K562 treated with DMSO at 1 percent for 24 hours (cell line): ENCODE data around the gene CAPN11. TPM values are rescaled to one million over a fixed set of nuclear protein-coding genes. Genes with fewer than 3 reads are reported as not detected.

Experiments used
- total RNA-seq: library from RNA; unstranded; fragments of 300-600 nt; gene quantifications from 2 replicates; pipeline ENCODE4 v1.2.3, GENCODE V29; 2022; ENCODE audit warnings: low read depth; ENCODE audit not compliant: insufficient read depth

The CAPN11 gene
- not detected in 2 replicates for total RNA-seq

DNA sequence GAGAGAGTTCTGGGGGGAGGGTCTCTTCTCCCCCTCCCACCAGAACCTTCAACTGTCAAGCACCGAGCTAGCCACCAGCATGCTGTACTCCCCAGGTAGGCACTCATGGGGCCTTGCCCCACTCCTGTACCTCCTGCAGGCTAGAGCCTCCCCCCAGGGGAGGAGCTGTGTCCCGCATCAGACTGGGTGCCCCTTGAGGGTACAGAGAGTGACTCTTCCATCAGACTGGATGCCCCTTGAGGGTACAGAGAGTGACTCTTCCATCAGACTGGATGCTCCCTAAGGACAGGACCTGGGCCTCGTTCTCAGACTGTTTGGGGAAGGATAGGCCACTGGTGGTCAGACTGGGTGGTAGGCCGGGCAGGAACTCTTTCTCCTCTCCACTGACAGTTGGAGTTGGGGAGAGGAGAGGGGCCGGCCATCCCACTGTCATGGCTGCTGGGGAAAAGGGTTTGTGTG, at the start of gene CAPN11:
TSS of gene CAPN11 (plus strand) at position 51 of the 459 bp plus-strand sequence. CDS start at position 80, 29 bp downstream.

DNA sequence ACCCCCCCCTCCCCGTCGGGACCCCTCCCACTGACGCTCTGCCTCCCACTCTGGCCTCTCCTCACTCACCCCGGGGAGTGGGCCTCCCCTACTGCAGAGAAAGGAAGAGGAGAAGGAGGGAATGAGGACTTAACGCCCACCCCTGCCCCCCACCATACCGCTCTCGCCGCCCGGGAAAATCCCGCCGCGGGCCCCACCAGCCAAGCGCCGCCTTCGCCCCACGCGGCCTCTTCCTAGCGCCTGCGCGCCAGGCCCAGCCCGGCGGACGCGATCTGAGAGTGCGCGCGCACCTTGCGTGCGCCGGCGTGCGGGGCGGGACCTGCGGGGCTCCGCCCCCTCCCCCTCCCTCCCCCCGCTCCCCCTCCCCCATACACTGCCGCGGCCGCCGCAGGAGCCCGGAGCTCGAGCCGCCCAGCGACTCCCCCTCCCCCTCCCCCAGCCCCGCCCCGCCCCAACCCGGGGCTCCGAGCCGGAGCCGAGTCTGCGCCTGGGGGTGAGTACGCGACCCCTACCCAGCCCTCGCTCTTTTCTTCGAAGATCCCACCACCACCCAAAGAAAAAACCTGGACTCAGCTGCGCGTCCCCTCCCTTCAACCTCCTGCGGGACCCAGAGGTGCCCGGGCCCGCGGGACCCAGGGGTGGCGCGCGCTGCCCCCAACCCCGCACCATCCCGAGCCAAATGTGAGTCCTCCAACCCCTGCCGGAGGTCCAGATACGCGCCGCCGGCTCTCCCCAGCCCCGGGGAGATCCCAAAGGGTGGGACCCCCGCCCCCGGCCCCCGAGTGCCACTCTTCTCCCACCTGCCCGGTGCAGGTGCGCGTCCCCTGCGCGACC, 31.2 kb upstream of the CAPN11 start, which contains the start of the genes MRPL14 and TMEM63B:
TSS of gene MRPL14 (minus strand) at position 267 of the 834 bp plus-strand sequence. CDS start 10,841 bp downstream, outside the sequence.
TSS of gene TMEM63B (plus strand) at position 369 of the 834 bp plus-strand sequence. CDS start 7,031 bp downstream, outside the sequence.

DNA sequence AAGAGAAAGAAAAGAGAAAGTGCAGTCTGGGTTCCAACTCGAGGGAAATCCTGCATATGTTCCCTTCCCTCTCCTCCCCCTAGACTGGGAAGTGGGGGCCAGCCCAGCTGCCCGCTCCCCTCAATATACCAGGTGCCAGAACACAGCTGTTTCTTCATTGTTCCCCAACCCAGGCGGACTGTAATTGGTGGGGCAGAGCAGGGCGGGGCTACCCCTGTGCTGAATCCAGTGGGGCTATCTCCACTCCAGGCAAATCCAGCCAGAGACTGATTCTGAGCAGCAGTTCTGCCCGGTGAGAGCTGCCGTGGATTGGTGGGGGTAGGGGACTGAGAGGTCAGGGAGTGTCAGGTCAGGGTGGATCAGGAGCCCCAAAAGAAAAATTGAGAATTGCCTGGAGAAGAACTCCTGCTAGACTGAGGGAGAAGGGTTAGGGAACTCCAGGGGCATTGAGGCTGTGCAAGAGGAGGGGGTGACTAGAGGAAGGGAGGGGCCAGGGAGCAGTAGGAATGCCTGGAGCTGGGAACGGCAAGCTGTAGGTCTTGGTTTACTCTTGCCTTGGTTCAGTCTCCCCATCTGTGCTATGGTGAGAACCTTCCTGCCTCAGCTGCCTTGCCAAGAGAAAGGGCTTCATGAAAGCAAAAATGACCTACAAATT, 58.2 kb downstream of the CAPN11 start, which contains the start of gene MYMX:
TSS of gene MYMX (plus strand) at position 250 of the 655 bp plus-strand sequence. CDS start 546 bp downstream, outside the sequence.

DNA sequence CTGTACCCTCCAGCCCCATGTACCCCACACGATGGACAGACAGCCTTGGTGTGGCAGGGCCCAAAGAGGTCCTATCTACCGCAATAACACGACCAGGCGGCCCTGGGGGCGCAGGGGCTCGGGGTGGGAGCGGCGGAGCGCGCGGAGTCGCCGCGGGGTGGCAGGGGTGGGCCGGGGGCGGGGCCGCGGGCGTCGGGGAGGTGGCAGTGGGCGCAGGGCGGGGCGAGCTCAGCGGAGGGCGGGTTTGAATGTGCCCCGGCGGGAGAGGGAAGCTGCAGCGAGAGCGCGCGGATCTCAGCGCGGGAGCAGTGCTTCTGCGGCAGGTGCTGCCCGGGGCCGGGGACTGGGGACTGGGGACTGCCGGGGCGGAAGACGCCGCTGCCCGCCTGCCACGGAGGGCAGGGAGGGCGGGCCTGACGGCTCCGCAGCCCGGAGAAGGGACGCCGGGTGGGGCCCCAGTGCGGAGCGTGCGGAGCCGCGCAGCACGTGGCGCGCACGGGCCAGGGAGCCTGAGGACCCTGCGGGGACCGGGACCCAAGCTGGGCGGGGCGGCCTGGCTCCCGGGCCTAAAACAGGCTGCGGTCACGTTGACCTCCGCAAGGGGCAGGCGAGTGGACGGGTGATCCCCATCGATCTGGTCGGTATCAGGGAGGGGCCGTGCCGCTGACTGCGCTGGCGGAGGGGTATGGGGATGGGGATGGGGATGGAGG, 64.9 kb downstream of the CAPN11 start, which contains the start of gene SLC29A1:
TSS of gene SLC29A1 (plus strand) at position 277 of the 710 bp plus-strand sequence. CDS start 3,719 bp downstream, outside the sequence.

Other genes with a start within 250 kb of the CAPN11 start
- gene MRPL14, start 31.4 kb upstream of the CAPN11 start, total RNA-seq: 141 and 161 TPM in 2 replicates
- gene TMEM63B, start 31.3 kb upstream of the CAPN11 start, total RNA-seq: 62.8 and 66.6 TPM in 2 replicates
- not detected in 2 replicates for gene MYMX, start 58.1 kb downstream of the CAPN11 start, total RNA-seq
- gene SLC29A1, start 64.8 kb downstream of the CAPN11 start, total RNA-seq: 193 and 196 TPM in 2 replicates
- gene HSP90AB1, start 88.3 kb downstream of the CAPN11 start, total RNA-seq: 1,001 and 1,023 TPM in 2 replicates
- gene SLC35B2, start 98.7 kb downstream of the CAPN11 start, total RNA-seq: 96.5 and 104 TPM in 2 replicates
- gene NFKBIE, start 106.7 kb downstream of the CAPN11 start, total RNA-seq: 52.3 and 56.0 TPM in 2 replicates
- not detected in 2 replicates for gene TMEM151B, start 111.6 kb downstream of the CAPN11 start, total RNA-seq
- gene AARS2, start 154.5 kb downstream of the CAPN11 start, total RNA-seq: 26.6 and 27.1 TPM in 2 replicates
- not detected in 2 replicates for gene SPATS1, start 183.8 kb downstream of the CAPN11 start, total RNA-seq
- gene CDC5L, start 228.9 kb downstream of the CAPN11 start, total RNA-seq: 20.0 and 22.1 TPM in 2 replicates